HepG2 (cell line): Measurements from ENCODE around the gene KRTAP10-2. TPM values are rescaled to one million over a fixed set of nuclear protein-coding genes. Genes with fewer than 3 reads are reported as not detected.

Experiments used
- ARNTL ChIP-seq: sonication (generic); formaldehyde crosslinking; IDR thresholded peaks from 2 replicates; pipeline ENCODE4 v1.4.0; 2020; ENCODE audit warnings: mild to moderate bottlenecking, missing genetic modification reagents
- MNT ChIP-seq: fragments of 450-650 bp; IDR thresholded peaks from 2 replicates; pipeline ENCODE4 v1.6.1; 2016
- MYC ChIP-seq: sonication (generic); formaldehyde crosslinking; IDR thresholded peaks from 2 replicates; pipeline ENCODE4 v1.9.0; 2021; ENCODE audit warnings: missing genetic modification reagents, borderline replicate concordance
- POLR2AphosphoS5 ChIP-seq: IDR thresholded peaks from 2 replicates; pipeline ENCODE4 v1.6.1; 2012; ENCODE audit warnings: low read depth, low read length
- PTBP1 ChIP-seq: fragments of 200-400 bp; formaldehyde crosslinking; IDR thresholded peaks from 2 replicates; pipeline ENCODE4 v1.6.1; 2018; ENCODE audit warnings: low read length, low read depth; ENCODE audit not compliant: poor library complexity, severe bottlenecking
- SATB2 ChIP-seq: sonication (generic); formaldehyde crosslinking; IDR thresholded peaks from 2 replicates; pipeline ENCODE4 v1.5.0; 2020; ENCODE audit warnings: missing genetic modification reagents
- XBP1 ChIP-seq: sonication (generic); formaldehyde crosslinking; IDR thresholded peaks from 2 replicates; pipeline ENCODE4 v1.5.0; 2020; ENCODE audit warnings: missing genetic modification reagents
- ZNF12 ChIP-seq: sonication (generic); formaldehyde crosslinking; IDR thresholded peaks from 2 replicates; pipeline ENCODE4 v1.5.0; 2020; ENCODE audit warnings: missing genetic modification reagents
- ZNF318 ChIP-seq: sonication (generic); formaldehyde crosslinking; IDR thresholded peaks from 2 replicates; pipeline ENCODE4 v1.4.0; 2020; ENCODE audit warnings: mild to moderate bottlenecking, missing genetic modification reagents
- ZNF335 ChIP-seq: sonication (generic); formaldehyde crosslinking; IDR thresholded peaks from 2 replicates; pipeline ENCODE4 v1.4.0; 2020; ENCODE audit warnings: missing genetic modification reagents
- ZNF407 ChIP-seq: sonication (generic); formaldehyde crosslinking; IDR thresholded peaks from one replicate; pipeline ENCODE4 v1.5.1; 2020; ENCODE audit warnings: mild to moderate bottlenecking, missing genetic modification reagents; ENCODE audit errors: not compliant biosample characterization
- ZNF550 ChIP-seq: sonication (generic); formaldehyde crosslinking; IDR thresholded peaks from 2 replicates; pipeline ENCODE4 v1.4.0; 2020; ENCODE audit warnings: mild to moderate bottlenecking, missing genetic modification reagents, borderline replicate concordance
- polyA plus RNA-seq, 8 experiments: library from polyadenylated mRNA; depleted of rRNA in 3 of 8; stranded (reverse) in 7 of 8; unstranded in 1 of 8; fragments of >200 nt; fragmentation: Illumina TruSeq in 4 of 8; extraction: Trizol in 4 of 8; gene quantifications; 2 replicates each; pipeline versions ENCODE4 v1.2.1 to v1.2.3, GENCODE V29; 2011 to 2016; ENCODE audit warnings: low read depth in 4 of 8, missing spikeins in 1 of 8, mixed read lengths in 1 of 8; ENCODE audit not compliant: insufficient read depth in 1 of 8
- total RNA-seq, 5 experiments: library from RNA; depleted of rRNA; stranded (reverse); fragments of >200 nt; fragmentation: Illumina TruSeq; extraction: Trizol; gene quantifications; 2 replicates each; pipeline ENCODE4 v1.2.3, GENCODE V29; 2016; ENCODE audit warnings: low read depth in 1 of 5

KRTAP10-2 gene
- total and polyA plus RNA-seq, 2 of the 13 experiments (the other 11 are each of a cell fraction or from before 2014, with no cell fraction given): not detected

- TF ChIP-seq ZNF407 (CRISPR knock-in tag): no peak
- TF ChIP-seq ZNF550: no peak
- no peak for TF ChIP-seq XBP1
- TF ChIP-seq POLR2AphosphoS5: peak; percentile 55
- TF ChIP-seq MYC: peak; percentile 91
- no peak for TF ChIP-seq PTBP1
- no peak for TF ChIP-seq ZNF335 (CRISPR knock-in tag)
- no peak for TF ChIP-seq ARNTL (CRISPR knock-in tag)
- no peak for TF ChIP-seq SATB2 (CRISPR knock-in tag)
- no peak for TF ChIP-seq ZNF318 (CRISPR knock-in tag)
- TF ChIP-seq MNT: peak; percentile 80
- TF ChIP-seq ZNF12: peak; percentile 77
These were observed 45.5 kb downstream of the KRTAP10-2 start (continued) for GRCh38 chr21:44505673-44506278.
